ENCODE measurements around the gene PAX4. TPM values are rescaled to one million over a fixed set of nuclear protein-coding genes. Genes with fewer than 3 reads are reported as not detected.
"Not testable (repeated sequence)": the region's sequence is repeated elsewhere in the genome, so short reads cannot be mapped to it uniquely, and the experiment has no call there.

PAX4 gene
- total and polyA plus RNA-seq, 7 experiments from 2014 or later, result not detected

DNA sequence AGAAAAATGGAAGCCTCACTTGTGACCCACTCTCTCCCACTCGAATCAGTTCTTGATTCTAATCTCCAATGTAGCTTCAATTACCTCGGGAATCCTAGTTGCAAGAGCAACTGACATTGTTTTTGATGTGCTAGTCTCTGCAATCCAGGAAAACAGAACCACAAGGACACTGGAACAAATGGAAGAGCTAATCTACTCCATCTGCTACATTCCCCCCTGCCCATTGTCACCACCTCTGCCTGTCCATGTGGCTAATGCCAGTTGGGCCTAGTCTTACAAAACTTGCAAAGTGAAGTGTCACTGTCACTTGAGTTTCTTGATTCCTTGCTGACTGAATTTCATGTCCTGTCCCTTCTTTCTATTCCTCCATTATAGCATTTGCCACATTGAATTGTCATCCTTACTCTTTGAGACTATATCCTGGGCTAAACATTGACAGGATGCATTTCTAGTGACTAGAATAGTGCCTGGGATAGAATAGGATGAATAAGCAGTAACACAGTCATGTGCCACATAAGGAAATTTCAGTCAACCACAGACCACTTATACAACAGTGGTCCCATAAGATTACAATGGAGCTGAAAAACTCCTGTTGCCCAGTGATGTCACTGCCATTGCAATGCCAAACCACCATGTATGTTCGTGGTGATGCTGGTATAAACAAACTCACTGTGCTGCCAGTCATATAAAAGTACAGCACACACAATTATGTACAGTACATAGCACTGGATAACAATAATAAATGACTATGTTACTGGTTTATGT lies 46.0 kb downstream of the PAX4 start:
- peaks cover 0 to 21% (median 17%) of the 10 kb centered on the region in 5 donors for H3K36me3 Mint-ChIP-seq
- CTCF ChIA-PET, result no interaction called here

DNA sequence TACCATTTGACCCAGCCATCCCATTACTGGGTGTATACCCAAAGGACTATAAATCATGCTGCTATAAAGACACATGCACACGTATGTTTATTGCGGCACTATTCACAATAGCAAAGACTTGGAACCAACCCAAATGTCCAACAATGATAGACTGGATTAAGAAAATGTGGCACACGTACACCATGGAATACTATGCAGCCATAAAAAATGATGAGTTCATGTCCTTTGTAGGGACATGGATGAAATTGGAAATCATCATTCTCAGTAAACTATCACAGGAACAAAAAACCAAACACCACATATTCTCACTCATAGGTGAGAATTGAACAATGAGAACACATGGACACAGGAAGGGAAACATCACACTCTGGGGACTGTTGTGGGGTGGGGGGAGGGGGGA lies 49.9 kb downstream of the PAX4 start:
- H3K36me3 Mint-ChIP-seq, result peaks cover 1 to 47% (median 28%) of the 10 kb centered on the region in 5 donors
- H3K27me3 Mint-ChIP-seq; DNase-seq; H3K4me1 Mint-ChIP-seq; H3K27me3 ChIP-seq (ENCODE audit: control insufficient read depth in 2 of 2, insufficient read depth in 2 of 2, low read length in 2 of 2); CTCF ChIA-PET; H3K4me1 ChIP-seq (ENCODE audit: control insufficient read depth in 2 of 2, insufficient read depth in 2 of 2, low read length in 2 of 2); H3K36me3 ChIP-seq (ENCODE audit: control insufficient read depth in 2 of 3, insufficient read depth in 3 of 3, low read length in 3 of 3); H3K9me3 ChIP-seq (ENCODE audit: control insufficient read depth in 2 of 3, low read length in 3 of 3); intact Hi-C loops (cut with micrococcal nuclease); H3K27ac Mint-ChIP-seq; H3K27ac ChIP-seq (ENCODE audit: low read depth, low read length); ATAC-seq; H3K4me3 Mint-ChIP-seq; POLR2A ChIA-PET; H3K4me3 ChIP-seq (ENCODE audit: low read length): not testable (repeated sequence)
- peaks cover 0 to 17% (median 7%) of the 10 kb centered on the region in 11 donors for H3K9me3 Mint-ChIP-seq

More for the DNA sequence above, 46.0 kb downstream of the PAX4 start:
- Histone ChIP-seq H3K9me3 (ENCODE audit: control insufficient read depth in 2 of 3, low read length in 3 of 3) (no peaks in the 10 kb centered on the region), H3K27me3 (ENCODE audit: control insufficient read depth in 2 of 2, insufficient read depth in 2 of 2, low read length in 2 of 2) (no peaks in the 10 kb centered on the region), H3K4me1 (ENCODE audit: control insufficient read depth in 2 of 2, insufficient read depth in 2 of 2, low read length in 2 of 2) (no peaks in the 10 kb centered on the region), H3K36me3 (ENCODE audit: control insufficient read depth in 2 of 3, insufficient read depth in 3 of 3, low read length in 3 of 3) (peaks cover 0 to 5% (median 0%) of the 10 kb centered on the region in 3 experiments), H3K4me3 (ENCODE audit: low read length) (no peak overlapping the region), H3K27ac (ENCODE audit: low read depth, low read length) (no peak overlapping the region)
- POLR2A ChIA-PET, result no interaction called here
- DNase-seq (no peak), ATAC-seq (no peak)
- Mint-ChIP-seq H3K4me3 (no peak overlapping the region), H3K27me3 (no peaks in the 10 kb centered on the region), H3K9me3 (peaks cover 0 to 4% (median 0%) of the 10 kb centered on the region in 11 donors), H3K27ac (no peak overlapping the region), H3K4me1 (no peaks in the 10 kb centered on the region)
- intact Hi-C loops (cut with micrococcal nuclease), result no loop called here

- H3K4me1 Mint-ChIP-seq, result no peaks in the 10 kb centered on the region
- no peak overlapping the region for H3K4me3 Mint-ChIP-seq
- POLR2A ChIA-PET, result no interaction called here
- H3K36me3 Mint-ChIP-seq, result peaks cover 1 to 39% (median 34%) of the 10 kb centered on the region in 5 donors
- H3K27me3 Mint-ChIP-seq, result no peaks in the 10 kb centered on the region
- H3K9me3 ChIP-seq (ENCODE audit: control insufficient read depth in 2 of 3, low read length in 3 of 3), result no peaks in the 10 kb centered on the region
- ATAC-seq (no peak), DNase-seq (no peak)
- H3K27ac Mint-ChIP-seq, result no peak overlapping the region
- no peak overlapping the region for H3K27ac ChIP-seq (ENCODE audit: low read depth, low read length)
- no peak overlapping the region for H3K4me3 ChIP-seq (ENCODE audit: low read length)
- no peaks in the 10 kb centered on the region for H3K27me3 ChIP-seq (ENCODE audit: control insufficient read depth in 2 of 2, insufficient read depth in 2 of 2, low read length in 2 of 2)
- CTCF ChIA-PET, result no interaction called here
- H3K9me3 Mint-ChIP-seq, result peaks cover 0 to 22% (median 7%) of the 10 kb centered on the region in 11 donors
- intact Hi-C loops (cut with micrococcal nuclease), result no loop called here
- H3K4me1 ChIP-seq (ENCODE audit: control insufficient read depth in 2 of 2, insufficient read depth in 2 of 2, low read length in 2 of 2), result no peaks in the 10 kb centered on the region
- no peaks in the 10 kb centered on the region for H3K36me3 ChIP-seq (ENCODE audit: control insufficient read depth in 2 of 3, insufficient read depth in 3 of 3, low read length in 3 of 3)
Observed at GRCh38 chr7:127566242-127566641, 51.7 kb downstream of the PAX4 start.

Other genes with a start within 250 kb of the PAX4 start
- 10 to 100 TPM; 43.3 to 71.9 (median 61.4) TPM for gene ZNF800, start 225.4 kb downstream of the PAX4 start, total RNA-seq
- gene ZNF800, start 225.4 kb downstream of the PAX4 start, polyA plus RNA-seq, result 10 to 100 TPM; 47.4 to 63.4 TPM
- 10 to 100 TPM; 19.6 to 31.3 (median 23.7) TPM for gene GCC1, start 32.5 kb downstream of the PAX4 start, total RNA-seq
- gene GCC1, start 32.5 kb downstream of the PAX4 start, polyA plus RNA-seq, result 10 to 100 TPM in 1 of 2 donors, 1 to 10 TPM in 1; 9.3 to 21.1 TPM
- gene ARF5, start 29.7 kb downstream of the PAX4 start, total RNA-seq, result 100 to 1,000 TPM in 2 of 5 experiments, 10 to 100 TPM in 3; 74.6 to 113 (median 78.8) TPM
- gene ARF5, start 29.7 kb downstream of the PAX4 start, polyA plus RNA-seq, result 100 to 1,000 TPM; 144 to 158 TPM
- 1 to 10 TPM; 1.4 to 6.1 (median 5.0) TPM for gene FSCN3, start 24.4 kb downstream of the PAX4 start, total RNA-seq
- under 1 TPM; 0.37 to 0.47 TPM for gene FSCN3, start 24.4 kb downstream of the PAX4 start, polyA plus RNA-seq
- 100 to 1,000 TPM; 132 to 253 (median 163) TPM for gene SND1, start 34.1 kb upstream of the PAX4 start, total RNA-seq
- gene SND1, start 34.1 kb upstream of the PAX4 start, polyA plus RNA-seq, result 10 to 100 TPM; 68.6 to 99.9 TPM